Stimulated activated CD4-positive, alpha-beta T cell treated with anti-CD3 and anti-CD28 coated beads, Interleukin-12 subunit alpha, Interleukin-12 subunit beta, amount 100 ng/mL, for 4 hours (primary cell): ENCODE results near the gene CRYBB2.
"Not testable (repeated sequence)": the region's sequence is repeated elsewhere in the genome, so short reads cannot be mapped to it uniquely, and the experiment has no call there.

ENCODE experiments used
- DNase-seq: peaks from one replicate; pipeline ENCODE4 v3.0.0-alpha.2; 2020

Gene CRYBB2

GRCh38 chr22:25236417-25236816 is 17.0 kb downstream of the CRYBB2 start:
- DNase-seq = no peak

- DNase-seq = no peak
These were observed 18.1 kb downstream of the CRYBB2 start for GRCh38 chr22:25237503-25237902.

GRCh38 chr22:25238058-25238457 is 18.6 kb downstream of the CRYBB2 start:
- DNase-seq = not testable (repeated sequence)

GRCh38 chr22:25255169-25255568 is 35.7 kb downstream of the CRYBB2 start:
- not testable (repeated sequence) for DNase-seq

GRCh38 chr22:25267567-25267966 is 48.1 kb downstream of the CRYBB2 start:
- DNase-seq = not testable (repeated sequence)

- not testable (repeated sequence) for DNase-seq
These were observed 49.5 kb downstream of the CRYBB2 start for GRCh38 chr22:25268902-25269301.

- not testable (repeated sequence) for DNase-seq
These were observed 50.6 kb downstream of the CRYBB2 start for GRCh38 chr22:25270061-25270460.

- DNase-seq = not testable (repeated sequence)
These were observed 53.8 kb downstream of the CRYBB2 start for GRCh38 chr22:25273231-25273630.

GRCh38 chr22:25273928-25274327 is 54.5 kb downstream of the CRYBB2 start:
- DNase-seq = not testable (repeated sequence)

GRCh38 chr22:25280118-25280517 is 60.7 kb downstream of the CRYBB2 start:
- DNase-seq = not testable (repeated sequence)
